ENCODE data around the gene PDE4D. TPM values are rescaled to one million over a fixed set of nuclear protein-coding genes. Genes with fewer than 3 reads are reported as not detected.

Gene PDE4D
- total and polyA plus RNA-seq, 2 of the 4 experiments (the other 2 are of a cell fraction), result 1.4 to 7.9 TPM

DNA sequence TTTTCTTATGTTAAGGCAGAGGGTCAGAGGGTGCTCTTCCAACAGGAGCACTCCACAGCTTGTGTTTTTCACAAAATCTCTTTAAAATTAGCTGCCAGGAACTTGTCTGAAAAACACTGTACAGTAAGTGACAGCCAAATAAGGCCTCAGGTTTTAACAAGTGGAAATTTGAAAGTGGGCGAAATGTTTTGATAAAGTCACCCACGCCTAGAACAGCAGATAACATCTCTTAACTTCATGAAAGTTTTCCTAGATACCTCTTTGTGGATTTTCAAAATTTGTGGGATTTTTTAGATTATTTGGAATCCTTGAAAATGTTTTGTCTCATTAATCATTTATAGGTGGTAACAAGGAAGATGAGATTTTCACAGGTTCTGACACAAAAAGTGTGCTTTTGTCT, 121.3 kb downstream of the PDE4D start:
- ChIA-PET POLR2A (ENCODE audit: unreplicated experiment) (no interaction called here), CTCF (no interaction called here)
- Histone ChIP-seq H4K8ac (ENCODE audit: low read depth in 2 of 2, low read length in 2 of 2) (no peak overlapping the region), H3K4ac (ENCODE audit: low read depth, low read length) (no peak overlapping the region), H2BK15ac (ENCODE audit: low read depth, low read length) (no peak overlapping the region), H3K27ac (ENCODE audit: insufficient read depth, low read length) (no peak overlapping the region), H3K14ac (replicated peaks; ENCODE audit: low read depth, low read length) (no peak overlapping the region), H4K91ac (ENCODE audit: insufficient read depth, low read depth, low read length) (no peak overlapping the region), H3K36me3 (ENCODE audit: control insufficient read depth, insufficient read depth, low read length) (no peaks in the 10 kb centered on the region), H2AK9ac (replicated peaks; ENCODE audit: low read depth, low read length, poor library complexity) (no peak overlapping the region), H3K4me2 (ENCODE audit: low read depth, low read length) (no peak overlapping the region), H3K79me1 (ENCODE audit: low read depth in 1 of 2, low read length in 2 of 2) (no peaks in the 10 kb centered on the region), H3K4me3 (ENCODE audit: insufficient read depth, low read depth, low read length) (no peak overlapping the region), H3K23ac (ENCODE audit: low read depth, low read length) (no peak overlapping the region), H3K9me3 (ENCODE audit: control insufficient read depth, insufficient read depth, low read length) (no peaks in the 10 kb centered on the region), H2BK120ac (ENCODE audit: low read depth, low read length) (no peak overlapping the region), H3K4me1 (ENCODE audit: control insufficient read depth, insufficient read depth, low read length) (no peaks in the 10 kb centered on the region), H3K9ac (ENCODE audit: low read depth, low read length) (no peak overlapping the region), H4K20me1 (ENCODE audit: insufficient read depth, low read length) (no peaks in the 10 kb centered on the region), H3K18ac (ENCODE audit: low read depth, low read length) (no peak overlapping the region), H3K27me3 (ENCODE audit: control insufficient read depth, insufficient read depth, low read length) (peaks cover 11% of the 10 kb centered on the region), H3K56ac (ENCODE audit: extremely low read depth, insufficient read depth, low read length) (no peak overlapping the region), H3K9me1 (ENCODE audit: insufficient read depth, low read length) (no peaks in the 10 kb centered on the region), H2AK5ac (ENCODE audit: low read depth, low read length) (no peak overlapping the region), H2AFZ (replicated peaks; ENCODE audit: low read length, poor library complexity) (no peak overlapping the region), H2BK20ac (ENCODE audit: low read depth, low read length) (no peak overlapping the region), H4K5ac (ENCODE audit: low read depth, low read length) (no peak overlapping the region), H2BK5ac (ENCODE audit: low read depth, low read length, poor library complexity, severe bottlenecking) (no peak overlapping the region)
- no TSS peak for BruUV-seq (replicated peaks)
- TF ChIP-seq MAFK (IDR thresholded peaks at IDR 0.05; ENCODE audit: low read depth, low read length) (no peak), NFE2L2 (IDR thresholded peaks at IDR 0.05; ENCODE audit: low read depth, low read length) (no peak), RFX5 (IDR thresholded peaks at IDR 0.05; ENCODE audit: low read depth, low read length) (no peak)
- TF ChIP-seq, protein P1, sequence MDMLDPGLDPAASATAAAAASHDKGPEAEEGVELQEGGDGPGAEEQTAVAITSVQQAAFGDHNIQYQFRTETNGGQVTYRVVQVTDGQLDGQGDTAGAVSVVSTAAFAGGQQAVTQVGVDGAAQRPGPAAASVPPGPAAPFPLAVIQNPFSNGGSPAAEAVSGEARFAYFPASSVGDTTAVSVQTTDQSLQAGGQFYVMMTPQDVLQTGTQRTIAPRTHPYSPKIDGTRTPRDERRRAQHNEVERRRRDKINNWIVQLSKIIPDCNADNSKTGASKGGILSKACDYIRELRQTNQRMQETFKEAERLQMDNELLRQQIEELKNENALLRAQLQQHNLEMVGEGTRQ (IDR thresholded peaks at IDR 0.05; ENCODE audit: low read depth, low read length), result no peak
- no peak for ATAC-seq (ENCODE audit: low read depth)
- in situ Hi-C loops (cut with MboI; ENCODE audit: low sequenced_read_pairs) (no loop called here), intact Hi-C loops (cut with micrococcal nuclease) (no loop called here), dilution Hi-C loops (cut with HindIII; ENCODE audit: low sequenced_read_pairs, unreplicated experiment) (no loop called here)
- DNase-seq, result no peak
- no CpG with 5 or more reads among the region's 2 CpGs for WGBS, 2 experiments (ENCODE audit: extremely low coverage in 2 of 2, insufficient read length in 1 of 2)

Measured in IMR-90 (cell line).